Measurements from ENCODE around the gene FAM210A. TPM values are rescaled to one million over a fixed set of nuclear protein-coding genes. Genes with fewer than 3 reads are reported as not detected.

Gene FAM210A
- total and polyA plus RNA-seq, 12 donors = 11.6 to 84.8 (median 56.3) TPM

DNA sequence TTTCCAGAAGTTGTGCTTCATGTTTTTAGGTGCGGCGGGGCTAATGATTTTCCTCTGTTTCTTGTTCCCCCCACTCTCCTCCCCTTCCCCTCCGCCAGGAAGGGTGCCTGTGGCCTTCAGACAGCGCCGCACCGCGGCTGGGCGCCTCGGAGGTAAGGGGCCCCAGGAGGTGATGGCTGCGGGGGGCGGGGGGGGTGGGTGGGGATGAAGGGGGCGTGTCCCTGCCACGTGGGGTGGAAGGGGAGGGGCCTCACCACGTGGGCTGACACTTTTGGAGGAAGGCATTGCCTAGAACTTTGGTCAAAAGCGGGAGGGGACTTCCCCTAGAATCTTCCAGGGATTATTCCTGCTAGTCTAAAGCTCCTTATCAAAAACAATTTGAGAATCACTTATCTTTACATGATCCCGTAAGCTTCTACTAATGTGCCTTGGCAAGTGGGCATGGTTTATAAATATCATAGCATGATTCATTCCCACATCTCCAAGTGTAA is 83.1 kb downstream of the FAM210A start:
- peaks cover 0 to 29% (median 6%) of the 10 kb centered on the region in 9 donors for H3K36me3 ChIP-seq
- TF ChIP-seq, protein P1, sequence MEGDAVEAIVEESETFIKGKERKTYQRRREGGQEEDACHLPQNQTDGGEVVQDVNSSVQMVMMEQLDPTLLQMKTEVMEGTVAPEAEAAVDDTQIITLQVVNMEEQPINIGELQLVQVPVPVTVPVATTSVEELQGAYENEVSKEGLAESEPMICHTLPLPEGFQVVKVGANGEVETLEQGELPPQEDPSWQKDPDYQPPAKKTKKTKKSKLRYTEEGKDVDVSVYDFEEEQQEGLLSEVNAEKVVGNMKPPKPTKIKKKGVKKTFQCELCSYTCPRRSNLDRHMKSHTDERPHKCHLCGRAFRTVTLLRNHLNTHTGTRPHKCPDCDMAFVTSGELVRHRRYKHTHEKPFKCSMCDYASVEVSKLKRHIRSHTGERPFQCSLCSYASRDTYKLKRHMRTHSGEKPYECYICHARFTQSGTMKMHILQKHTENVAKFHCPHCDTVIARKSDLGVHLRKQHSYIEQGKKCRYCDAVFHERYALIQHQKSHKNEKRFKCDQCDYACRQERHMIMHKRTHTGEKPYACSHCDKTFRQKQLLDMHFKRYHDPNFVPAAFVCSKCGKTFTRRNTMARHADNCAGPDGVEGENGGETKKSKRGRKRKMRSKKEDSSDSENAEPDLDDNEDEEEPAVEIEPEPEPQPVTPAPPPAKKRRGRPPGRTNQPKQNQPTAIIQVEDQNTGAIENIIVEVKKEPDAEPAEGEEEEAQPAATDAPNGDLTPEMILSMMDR (IDR thresholded peaks at IDR 0.05) = no peak
- 77 to 81% methylated on average over 15 to 16 of the region's 16 CpGs for WGBS, 2 donors
- ATAC-seq (no peak), DNase-seq (no peak)
- intact Hi-C loops (cut with DNase I) = loop anchor here in 3 of 10 donors (5.0 to 10.0 kb wide), 2 partner anchors 81 to 84 kb away; partner anchors contain the start of genes FAM210A (in 3 of the 3) and RNMT (in 3 of the 3)
- peaks cover 11 to 50% (median 26%) of the 10 kb centered on the region in 9 donors for H3K4me1 ChIP-seq
- peaks cover 0 to 12% (median 0%) of the 10 kb centered on the region in 7 donors for H3K27me3 ChIP-seq
- no peak overlapping the region for H3K4me3 ChIP-seq
- no peak overlapping the region for H3K27ac ChIP-seq
- H3K9me3 ChIP-seq = no peaks in the 10 kb centered on the region

DNA sequence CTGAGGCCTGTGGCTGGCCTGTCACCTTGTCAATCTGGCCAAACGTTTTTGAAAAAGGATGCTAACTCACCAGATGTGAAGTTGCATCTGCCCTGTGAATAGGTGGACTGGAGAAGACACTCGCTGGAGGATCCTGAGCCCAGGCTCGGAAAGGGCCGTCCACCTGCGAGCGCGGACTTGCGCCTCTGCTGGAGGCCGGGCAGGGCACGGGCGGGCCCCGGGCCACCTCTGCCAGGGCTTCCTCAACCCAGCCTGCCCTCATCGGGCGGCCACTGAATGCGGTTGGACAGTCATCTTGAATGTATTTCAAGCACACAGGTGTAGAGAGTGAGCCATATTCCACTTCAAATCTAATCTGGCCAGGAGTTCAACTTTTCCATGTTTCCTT is 83.9 kb downstream of the FAM210A start:
- 92 to 94% methylated on average over 15 of the region's 15 CpGs for whole genome bisulfite sequencing, 2 donors
- H3K27ac ChIP-seq = peak overlapping the region; percentile 63 to 91 (median 82)
- no peaks in the 10 kb centered on the region for H3K9me3 ChIP-seq
- H3K4me3 ChIP-seq = peak overlapping the region in 6 of 10 donors; percentile 31 to 53 (median 48)
- peaks cover 11 to 51% (median 27%) of the 10 kb centered on the region in 9 donors for H3K4me1 ChIP-seq
- H3K36me3 ChIP-seq = peaks cover 0 to 26% (median 6%) of the 10 kb centered on the region in 9 donors
- H3K27me3 ChIP-seq = peaks cover 0 to 12% (median 0%) of the 10 kb centered on the region in 7 donors
- intact Hi-C loops (cut with DNase I) = loop anchor here in 3 of 10 donors (5.0 to 10.0 kb wide), 2 partner anchors 82 to 85 kb away; partner anchors contain the start of genes FAM210A (in 3 of the 3) and RNMT (in 3 of the 3)
- TF ChIP-seq, protein P1 (IDR thresholded peaks at IDR 0.05) = no peak
- no peak for DNase-seq
- no peak for ATAC-seq

DNA sequence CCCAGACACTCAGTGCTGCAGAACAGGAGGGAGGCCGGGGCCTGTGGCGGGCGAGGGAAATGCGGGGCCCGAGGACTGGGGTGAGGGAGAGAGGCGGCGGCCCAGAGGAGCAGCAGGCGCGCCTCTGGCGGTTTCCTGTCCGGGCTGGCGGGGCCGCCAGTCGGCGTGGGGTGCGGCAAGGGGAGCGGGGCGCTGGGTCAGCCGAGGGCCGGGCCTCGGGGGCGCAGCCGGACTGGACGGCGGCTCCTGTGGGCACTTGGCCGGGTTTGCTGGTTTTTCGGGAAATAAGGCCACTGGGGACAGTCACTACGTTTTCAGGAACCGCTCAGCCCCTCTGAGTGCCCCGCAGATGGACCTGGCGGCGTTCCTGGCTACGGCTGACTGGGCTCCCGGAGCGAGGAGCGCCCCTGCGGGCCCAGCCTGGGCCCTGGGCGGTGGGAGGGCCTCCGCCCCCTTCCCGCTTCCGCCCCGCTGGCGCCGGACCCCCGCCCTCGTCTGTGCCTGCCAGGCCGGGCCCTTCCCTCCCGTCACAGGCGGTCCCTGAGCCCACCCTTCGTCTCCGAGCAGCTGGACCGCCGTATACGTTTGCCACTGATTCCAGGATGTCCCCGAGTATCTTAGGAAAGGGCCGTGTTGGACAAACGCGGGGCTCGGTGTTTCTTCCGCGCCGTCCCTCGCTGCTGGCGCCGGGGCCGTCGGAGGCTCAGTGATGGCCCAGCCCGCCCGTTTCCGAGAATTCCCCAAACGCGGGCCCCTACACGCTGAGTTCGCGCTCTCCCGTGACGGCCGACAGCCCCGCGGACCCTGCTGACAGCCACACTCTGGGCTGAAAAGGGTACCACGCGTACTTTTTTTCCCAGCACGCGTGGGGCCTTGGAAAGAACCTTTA is 84.6 kb downstream of the FAM210A start:
- TF ChIP-seq, protein P1 (IDR thresholded peaks at IDR 0.05) = peak in 3 of 9 donors; percentile 7 to 28 (median 21)
- intact Hi-C loops (cut with DNase I) = loop anchor here in 3 of 10 donors (5.0 to 10.0 kb wide), 2 partner anchors 83 to 86 kb away; partner anchors contain the start of genes FAM210A (in 3 of the 3) and RNMT (in 3 of the 3)
- 28 to 35% methylated on average over 82 to 84 of the region's 84 CpGs for WGBS, 2 donors
- Histone ChIP-seq H3K27ac (peak overlapping the region; percentile 63 to 91 (median 82)), H3K4me3 (peak overlapping the region in 9 of 10 donors; percentile 27 to 53 (median 46)), H3K4me1 (peaks cover 11 to 51% (median 27%) of the 10 kb centered on the region in 9 donors), H3K36me3 (peaks cover 0 to 20% (median 6%) of the 10 kb centered on the region in 9 donors), H3K9me3 (no peaks in the 10 kb centered on the region), H3K27me3 (peaks cover 0 to 12% (median 0%) of the 10 kb centered on the region in 7 donors)
- peak; percentile 55 to 64 for DNase-seq
- ATAC-seq = peak; percentile 70 to 84 (median 78)

All from heart right ventricle (tissue), 16 donors.